ENCODE measurements around the gene REV1.
"Not testable (repeated sequence)": the region's sequence is repeated elsewhere in the genome, so short reads cannot be mapped to it uniquely, and the experiment has no call there.

REV1 gene

GRCh38 chr2:99401841-99402240, 88.0 kb downstream of the REV1 start:
- no peak for DNase-seq

- no peak for DNase-seq
These were observed 90.0 kb downstream of the REV1 start for GRCh38 chr2:99399795-99400194.

GRCh38 chr2:99399063-99399462, 90.8 kb downstream of the REV1 start:
- DNase-seq = no peak

GRCh38 chr2:99398303-99398702, 91.5 kb downstream of the REV1 start:
- no peak for DNase-seq

GRCh38 chr2:99397266-99397920, 92.4 kb downstream of the REV1 start:
- no peak for DNase-seq

- no peak for DNase-seq
These were observed 94.2 kb downstream of the REV1 start for GRCh38 chr2:99395589-99396130.

- DNase-seq = no peak
These were observed 99.9 kb downstream of the REV1 start for GRCh38 chr2:99389946-99390345.

- DNase-seq = no peak
These were observed 100.4 kb downstream of the REV1 start for GRCh38 chr2:99389371-99389770.

GRCh38 chr2:99388892-99389291, 100.9 kb downstream of the REV1 start:
- no peak for DNase-seq

- no peak for DNase-seq
These were observed 103.8 kb downstream of the REV1 start for GRCh38 chr2:99386011-99386410.

GRCh38 chr2:99382143-99382542, 107.7 kb downstream of the REV1 start:
- DNase-seq = no peak

GRCh38 chr2:99380376-99381010, 109.3 kb downstream of the REV1 start:
- DNase-seq = no peak

GRCh38 chr2:99377879-99378278, 111.9 kb downstream of the REV1 start:
- no peak for DNase-seq

- DNase-seq = no peak
These were observed 113.5 kb downstream of the REV1 start for GRCh38 chr2:99376254-99376864.

- no peak for DNase-seq
These were observed 115.1 kb downstream of the REV1 start for GRCh38 chr2:99374747-99375146.

- no peak for DNase-seq
These were observed 116.7 kb downstream of the REV1 start for GRCh38 chr2:99373144-99373543.

- DNase-seq = not testable (repeated sequence)
These were observed 121.0 kb downstream of the REV1 start for GRCh38 chr2:99368854-99369253.

GRCh38 chr2:99365661-99366060, 124.2 kb downstream of the REV1 start:
- DNase-seq = no peak

GRCh38 chr2:99356853-99357252, 133.0 kb downstream of the REV1 start:
- DNase-seq = no peak

GRCh38 chr2:99354825-99355224, 135.0 kb downstream of the REV1 start:
- not testable (repeated sequence) for DNase-seq

GRCh38 chr2:99354070-99354469, 135.7 kb downstream of the REV1 start:
- no peak for DNase-seq
